Measurements from ENCODE around the gene HARS2. TPM values are rescaled to one million over a fixed set of nuclear protein-coding genes. Genes with fewer than 3 reads are reported as not detected.

Gene HARS2
- total RNA-seq, 1 donor from 2014 or later: 29.9 TPM

DNA sequence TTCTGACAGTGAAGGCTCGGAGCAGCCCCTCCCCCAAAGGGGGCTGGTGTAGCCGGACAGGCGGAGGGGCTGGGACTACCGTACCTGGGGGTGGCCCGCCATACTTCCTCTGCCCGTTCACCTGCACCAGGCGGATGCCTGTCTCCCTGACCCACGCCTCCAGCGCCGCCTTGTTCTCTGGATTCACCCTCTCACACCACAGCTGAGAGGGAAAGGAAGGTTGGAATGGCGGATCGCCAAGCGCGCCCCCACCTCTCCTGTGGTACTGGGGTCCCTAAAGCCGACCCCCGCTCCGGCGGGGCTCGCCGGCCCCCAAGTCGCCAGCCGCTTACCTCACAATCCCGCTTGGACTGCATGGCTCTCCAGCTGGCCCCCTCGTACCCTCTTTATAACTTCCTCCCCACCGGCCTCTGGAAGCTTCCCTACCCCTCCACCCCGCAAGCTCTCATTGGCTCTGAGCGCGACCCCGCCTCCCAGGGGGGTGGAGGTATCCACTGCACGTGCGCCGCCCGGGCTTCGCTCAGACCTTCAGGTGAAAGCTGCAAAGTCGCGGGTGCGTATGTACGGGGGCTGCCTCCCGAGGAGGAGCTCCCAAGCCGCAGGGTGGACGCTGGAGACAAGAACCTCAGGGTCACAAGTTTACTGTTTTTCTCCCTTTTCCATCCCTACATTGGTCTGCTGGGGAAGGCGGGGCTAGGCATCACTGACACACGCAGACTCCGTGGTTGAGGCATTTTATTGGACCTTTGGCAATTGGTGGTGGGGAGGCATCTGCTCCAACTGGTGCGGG is 17.9 kb upstream of the HARS2 start, which contains the start of gene DND1:
Gene DND1, minus strand, starts transcription at position 390 of the 790 bp plus-strand sequence. Its CDS starts 34 bp downstream, at position 356.
- Mint-ChIP-seq H3K4me3 (ENCODE audit: unreplicated experiment) (no peak within 1 kb of the TSS), H3K9me3 (ENCODE audit: unreplicated experiment) (no peaks in the 10 kb centered on the region), H3K4me1 (ENCODE audit: low read depth, unreplicated experiment) (no peaks in the 10 kb centered on the region), H3K27ac (ENCODE audit: unreplicated experiment) (no peak within 1 kb of the TSS), H3K27me3 (ENCODE audit: low read depth, unreplicated experiment) (no peaks in the 10 kb centered on the region), H3K36me3 (ENCODE audit: low read depth, unreplicated experiment) (peaks cover 32% of the 10 kb centered on the region)
- Histone ChIP-seq H3K9me3 (ENCODE audit: insufficient read depth, low read depth, low read length) (no peaks in the 10 kb centered on the region), H3K4me2 (ENCODE audit: low read length) (peak within 1 kb of the TSS; percentile 5), H3K9ac (ENCODE audit: low read length) (no peak within 1 kb of the TSS), H3K79me2 (ENCODE audit: insufficient read depth, low read length) (peaks cover 11% of the 10 kb centered on the region), H2AFZ (ENCODE audit: low read depth, low read length) (no peak within 1 kb of the TSS), H3K27ac (ENCODE audit: low read depth, low read length) (no peak within 1 kb of the TSS), H3K27me3 (ENCODE audit: insufficient read depth, low read length) (no peaks in the 10 kb centered on the region), H3K4me3 (ENCODE audit: insufficient read depth, low read depth, low read length) (no peak within 1 kb of the TSS), H3K4me1 (ENCODE audit: insufficient read depth, low read length) (no peaks in the 10 kb centered on the region), H4K20me1 (ENCODE audit: insufficient read depth, low read length) (peaks cover 28% of the 10 kb centered on the region), H3K36me3 (ENCODE audit: insufficient read depth, low read length) (peaks cover 47% of the 10 kb centered on the region)
- FAIRE-seq (no peak), DNase-seq (ENCODE audit: low read depth) (no peak)
- no peak for TF ChIP-seq EZH2 (IDR thresholded peaks at IDR 0.05; ENCODE audit: insufficient read depth, low read length)
- TF ChIP-seq, protein P1, sequence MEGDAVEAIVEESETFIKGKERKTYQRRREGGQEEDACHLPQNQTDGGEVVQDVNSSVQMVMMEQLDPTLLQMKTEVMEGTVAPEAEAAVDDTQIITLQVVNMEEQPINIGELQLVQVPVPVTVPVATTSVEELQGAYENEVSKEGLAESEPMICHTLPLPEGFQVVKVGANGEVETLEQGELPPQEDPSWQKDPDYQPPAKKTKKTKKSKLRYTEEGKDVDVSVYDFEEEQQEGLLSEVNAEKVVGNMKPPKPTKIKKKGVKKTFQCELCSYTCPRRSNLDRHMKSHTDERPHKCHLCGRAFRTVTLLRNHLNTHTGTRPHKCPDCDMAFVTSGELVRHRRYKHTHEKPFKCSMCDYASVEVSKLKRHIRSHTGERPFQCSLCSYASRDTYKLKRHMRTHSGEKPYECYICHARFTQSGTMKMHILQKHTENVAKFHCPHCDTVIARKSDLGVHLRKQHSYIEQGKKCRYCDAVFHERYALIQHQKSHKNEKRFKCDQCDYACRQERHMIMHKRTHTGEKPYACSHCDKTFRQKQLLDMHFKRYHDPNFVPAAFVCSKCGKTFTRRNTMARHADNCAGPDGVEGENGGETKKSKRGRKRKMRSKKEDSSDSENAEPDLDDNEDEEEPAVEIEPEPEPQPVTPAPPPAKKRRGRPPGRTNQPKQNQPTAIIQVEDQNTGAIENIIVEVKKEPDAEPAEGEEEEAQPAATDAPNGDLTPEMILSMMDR (IDR thresholded peaks at IDR 0.05; ENCODE audit: insufficient read depth, low read depth, low read length): no peak

DNA sequence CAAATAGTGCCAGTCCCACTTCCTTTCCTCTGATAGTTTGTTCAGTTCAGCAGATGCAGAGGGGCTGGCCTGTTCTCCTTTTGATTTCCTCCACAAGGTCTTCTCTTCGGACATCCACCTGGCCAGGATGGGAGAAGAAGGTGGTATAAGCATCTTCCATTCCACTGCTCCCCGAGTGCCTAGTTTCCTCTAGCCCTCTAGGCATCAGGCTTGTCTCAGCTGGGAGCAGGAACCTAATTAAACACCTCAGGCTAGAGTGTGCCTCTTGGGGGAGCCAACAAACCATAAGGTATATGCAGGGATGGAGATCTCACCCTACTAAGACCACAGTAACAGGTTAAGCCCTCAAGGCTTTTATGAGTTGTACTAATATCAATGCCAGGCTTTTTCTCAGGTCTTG is 17.0 kb upstream of the HARS2 start:
- H3K27me3 ChIP-seq (ENCODE audit: insufficient read depth, low read length): no peaks in the 10 kb centered on the region
- Mint-ChIP-seq H3K27ac (ENCODE audit: unreplicated experiment) (no peak overlapping the region), H3K9me3 (ENCODE audit: unreplicated experiment) (no peaks in the 10 kb centered on the region), H3K27me3 (ENCODE audit: low read depth, unreplicated experiment) (no peaks in the 10 kb centered on the region), H3K4me3 (ENCODE audit: unreplicated experiment) (no peak overlapping the region), H3K36me3 (ENCODE audit: low read depth, unreplicated experiment) (peaks cover 32% of the 10 kb centered on the region), H3K4me1 (ENCODE audit: low read depth, unreplicated experiment) (no peaks in the 10 kb centered on the region)
- DNase-seq (ENCODE audit: low read depth) (no peak), FAIRE-seq (no peak)
- H3K4me2 ChIP-seq (ENCODE audit: low read length): no peak overlapping the region
- H3K9me3 ChIP-seq (ENCODE audit: insufficient read depth, low read depth, low read length): no peaks in the 10 kb centered on the region
- peaks cover 46% of the 10 kb centered on the region for H3K36me3 ChIP-seq (ENCODE audit: insufficient read depth, low read length)
- TF ChIP-seq, protein P1 (IDR thresholded peaks at IDR 0.05; ENCODE audit: insufficient read depth, low read depth, low read length): no peak
- TF ChIP-seq EZH2 (IDR thresholded peaks at IDR 0.05; ENCODE audit: insufficient read depth, low read length): no peak
- H3K27ac ChIP-seq (ENCODE audit: low read depth, low read length): no peak overlapping the region
- no peaks in the 10 kb centered on the region for H3K4me1 ChIP-seq (ENCODE audit: insufficient read depth, low read length)
- no peak overlapping the region for H3K4me3 ChIP-seq (ENCODE audit: insufficient read depth, low read depth, low read length)
- H3K9ac ChIP-seq (ENCODE audit: low read length): no peak overlapping the region
- H4K20me1 ChIP-seq (ENCODE audit: insufficient read depth, low read length): peaks cover 21% of the 10 kb centered on the region
- peaks cover 2% of the 10 kb centered on the region for H3K79me2 ChIP-seq (ENCODE audit: insufficient read depth, low read length)
- no peak overlapping the region for H2AFZ ChIP-seq (ENCODE audit: low read depth, low read length)

DNA sequence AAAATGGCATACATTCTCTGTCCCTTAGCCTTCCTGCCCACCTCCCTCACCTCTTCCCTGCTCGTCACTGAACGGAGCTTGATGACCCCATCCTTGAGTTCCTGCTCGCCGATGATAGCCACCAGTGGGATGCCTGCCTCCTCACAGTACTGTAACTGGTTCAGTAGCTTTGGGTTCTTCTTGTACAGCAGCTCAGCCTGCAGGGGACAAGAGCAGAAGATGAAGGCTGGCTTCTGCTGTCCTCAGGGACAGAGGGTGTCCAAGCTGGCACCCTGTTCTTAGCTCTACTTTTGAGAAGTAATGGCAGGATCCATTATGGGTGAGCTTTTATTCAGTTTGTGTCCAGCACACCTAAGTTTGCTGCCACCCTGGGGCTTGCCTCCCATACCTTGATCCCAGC is 16.6 kb upstream of the HARS2 start:
- Histone ChIP-seq H3K9me3 (ENCODE audit: insufficient read depth, low read depth, low read length) (no peaks in the 10 kb centered on the region), H3K27me3 (ENCODE audit: insufficient read depth, low read length) (no peaks in the 10 kb centered on the region), H3K4me2 (ENCODE audit: low read length) (no peak overlapping the region), H4K20me1 (ENCODE audit: insufficient read depth, low read length) (peaks cover 17% of the 10 kb centered on the region), H3K27ac (ENCODE audit: low read depth, low read length) (no peak overlapping the region), H3K9ac (ENCODE audit: low read length) (no peak overlapping the region), H3K79me2 (ENCODE audit: insufficient read depth, low read length) (no peaks in the 10 kb centered on the region), H3K36me3 (ENCODE audit: insufficient read depth, low read length) (peaks cover 47% of the 10 kb centered on the region), H2AFZ (ENCODE audit: low read depth, low read length) (no peak overlapping the region), H3K4me1 (ENCODE audit: insufficient read depth, low read length) (no peaks in the 10 kb centered on the region), H3K4me3 (ENCODE audit: insufficient read depth, low read depth, low read length) (no peak overlapping the region)
- Mint-ChIP-seq H3K4me1 (ENCODE audit: low read depth, unreplicated experiment) (no peaks in the 10 kb centered on the region), H3K27me3 (ENCODE audit: low read depth, unreplicated experiment) (no peaks in the 10 kb centered on the region), H3K27ac (ENCODE audit: unreplicated experiment) (no peak overlapping the region), H3K4me3 (ENCODE audit: unreplicated experiment) (no peak overlapping the region), H3K36me3 (ENCODE audit: low read depth, unreplicated experiment) (peaks cover 29% of the 10 kb centered on the region), H3K9me3 (ENCODE audit: unreplicated experiment) (no peaks in the 10 kb centered on the region)
- FAIRE-seq (no peak), DNase-seq (ENCODE audit: low read depth) (no peak)
- TF ChIP-seq, protein P1 (IDR thresholded peaks at IDR 0.05; ENCODE audit: insufficient read depth, low read depth, low read length): no peak
- TF ChIP-seq EZH2 (IDR thresholded peaks at IDR 0.05; ENCODE audit: insufficient read depth, low read length): no peak

Measured in astrocyte (in vitro differentiated cells and primary cell).